OCI-LY1 (cell line): ENCODE data around the gene MTX2.

ENCODE experiments used
- H2AFZ ChIP-seq: fragments of 200-600 bp; sonication (generic), shearing (Covaris generic); 2 replicates; pipeline ENCODE4 v1.6.0; 2014; ENCODE audit warnings: antibody characterized with exemption, mild to moderate bottlenecking, low read length
- H3F3A ChIP-seq: fragments of 200-600 bp; sonication (generic), shearing (Covaris generic); 2 replicates; pipeline ENCODE4 v1.6.0; 2014; ENCODE audit warnings: mild to moderate bottlenecking, antibody characterized with exemption, low read length, moderate library complexity; ENCODE audit not compliant: insufficient read depth
- H3K27ac ChIP-seq: fragments of 200-600 bp; sonication (generic); 2 replicates; pipeline ENCODE4 v1.5.1; 2014; ENCODE audit warnings: low read length, mixed run types, mild to moderate bottlenecking, low read depth; ENCODE audit not compliant: poor library complexity, severe bottlenecking
- H3K27me3 ChIP-seq: fragments of 200-600 bp; sonication (generic); 2 replicates; pipeline ENCODE4 v1.6.0; 2014; ENCODE audit warnings: antibody characterized with exemption, mild to moderate bottlenecking, low read length, moderate library complexity; ENCODE audit not compliant: insufficient read depth
- H3K36me3 ChIP-seq: fragments of 200-600 bp; sonication (generic); 2 replicates; pipeline ENCODE4 v1.6.1; 2014; ENCODE audit warnings: mild to moderate bottlenecking, antibody characterized with exemption, low read length, moderate library complexity, mixed read lengths; ENCODE audit not compliant: insufficient read depth
- H3K4me1 ChIP-seq: fragments of 200-600 bp; sonication (generic); 2 replicates; pipeline ENCODE4 v1.5.1; 2014; ENCODE audit warnings: mild to moderate bottlenecking, low read length, moderate library complexity; ENCODE audit not compliant: insufficient read depth, severe bottlenecking
- H3K4me2 ChIP-seq: fragments of 200-600 bp; sonication (generic), shearing (Covaris generic); 2 replicates; pipeline ENCODE4 v1.6.1; 2014; ENCODE audit warnings: low read length
- H3K4me3 ChIP-seq: fragments of 200-600 bp; sonication (generic); 2 replicates; pipeline ENCODE4 v1.5.1; 2014; ENCODE audit warnings: low read length, low read depth, mild to moderate bottlenecking, mixed read lengths; ENCODE audit not compliant: poor library complexity, severe bottlenecking
- H3K79me2 ChIP-seq: fragments of 200-600 bp; shearing (Covaris generic); 2 replicates; pipeline ENCODE4 v1.6.1; 2016; ENCODE audit warnings: mixed run types, low read length, mixed read lengths; ENCODE audit not compliant: insufficient read depth
- H3K9ac ChIP-seq: fragments of 200-600 bp; sonication (generic), shearing (Covaris generic); 2 replicates; pipeline ENCODE4 v1.6.1; 2014; ENCODE audit warnings: mild to moderate bottlenecking, low read length, mixed read lengths
- H3K9me2 ChIP-seq: fragments of 200-600 bp; sonication (generic), shearing (Covaris generic); 2 replicates; pipeline ENCODE4 v1.6.1; 2014; ENCODE audit warnings: low read depth, mild to moderate bottlenecking, low read length, mixed read lengths
- H3K9me3 ChIP-seq: fragments of 200-600 bp; shearing (Covaris generic); 2 replicates; pipeline ENCODE4 v1.6.1; 2014; ENCODE audit warnings: low read length, mixed read lengths
- H4K20me1 ChIP-seq: fragments of 200-600 bp; sonication (generic), shearing (Covaris generic); 2 replicates; pipeline ENCODE4 v1.6.0; 2016; ENCODE audit warnings: mild to moderate bottlenecking, low read length; ENCODE audit not compliant: insufficient read depth
- CTCF ChIP-seq: fragments of 200-600 bp; sonication (generic), shearing (Covaris generic); IDR thresholded peaks from 2 replicates; pipeline ENCODE4 v1.5.1; 2017; ENCODE audit warnings: mild to moderate bottlenecking, antibody characterized with exemption, low read length, moderate library complexity, mixed read lengths
- EZH2 ChIP-seq: fragments of 200-600 bp; sonication (generic), shearing (Covaris generic); IDR thresholded peaks from 2 replicates; pipeline ENCODE4 v1.8.0; 2017; ENCODE audit warnings: borderline replicate concordance, mixed run types, mild to moderate bottlenecking, antibody characterized with exemption, low read length, moderate library complexity, mixed read lengths

The MTX2 gene

GRCh38 chr2:176269319-176270099, at the start of gene MTX2:
Gene MTX2, plus strand, starts transcription at chr2:176269442. Its CDS starts 188 bp downstream, at chr2:176269630.
- no peaks in the 10 kb centered on the region for H3K9me2 ChIP-seq
- H4K20me1 ChIP-seq = no peaks in the 10 kb centered on the region
- peak within 1 kb of the TSS; percentile 71 for H3K27ac ChIP-seq
- peaks cover 8% of the 10 kb centered on the region for H3K36me3 ChIP-seq
- peak within 1 kb of the TSS; percentile 82 for H3K4me2 ChIP-seq
- peak within 1 kb of the TSS; percentile 97 for H3K4me3 ChIP-seq
- H3K9ac ChIP-seq = peak within 1 kb of the TSS; percentile 95
- no peaks in the 10 kb centered on the region for H3K9me3 ChIP-seq
- 0 out of 2 replicates have a peak within 1 kb of the TSS, but pooled peaks have one; percentile 7 for H2AFZ ChIP-seq
- TF ChIP-seq EZH2 (no peak), CTCF (peak; percentile 12; the same call in 1 of the 2 replicates)
- H3K4me1 ChIP-seq = peaks cover 14% of the 10 kb centered on the region
- peaks cover 24% of the 10 kb centered on the region for H3K79me2 ChIP-seq
- H3F3A ChIP-seq = no peaks in the 10 kb centered on the region
- no peaks in the 10 kb centered on the region for H3K27me3 ChIP-seq

- Histone ChIP-seq H3K4me2 (no peak overlapping the region), H4K20me1 (no peaks in the 10 kb centered on the region), H3K27me3 (no peaks in the 10 kb centered on the region), H3K4me1 (no peaks in the 10 kb centered on the region), H3K79me2 (no peaks in the 10 kb centered on the region), H3K4me3 (no peak overlapping the region), H3F3A (no peaks in the 10 kb centered on the region), H2AFZ (no peak overlapping the region), H3K9me3 (no peaks in the 10 kb centered on the region), H3K9me2 (no peaks in the 10 kb centered on the region), H3K36me3 (no peaks in the 10 kb centered on the region), H3K27ac (no peak overlapping the region), H3K9ac (no peak overlapping the region)
- TF ChIP-seq EZH2 = no peak
- no peak for TF ChIP-seq CTCF
These were observed 41.4 kb upstream of the MTX2 start for GRCh38 chr2:176227874-176228273.

- Histone ChIP-seq H3K9me3 (no peaks in the 10 kb centered on the region), H3K4me2 (no peak overlapping the region), H3K27ac (no peak overlapping the region), H3K79me2 (no peaks in the 10 kb centered on the region), H3K9me2 (no peaks in the 10 kb centered on the region), H3K36me3 (no peaks in the 10 kb centered on the region), H3K9ac (no peak overlapping the region), H2AFZ (no peak overlapping the region), H3F3A (no peaks in the 10 kb centered on the region), H4K20me1 (no peaks in the 10 kb centered on the region), H3K27me3 (no peaks in the 10 kb centered on the region), H3K4me3 (no peak overlapping the region), H3K4me1 (no peaks in the 10 kb centered on the region)
- TF ChIP-seq CTCF (no peak), EZH2 (no peak)
These were observed 35.1 kb upstream of the MTX2 start for GRCh38 chr2:176234156-176234555.
